GM23248 (cell line): ENCODE measurements around the gene PPP1R37. TPM values are rescaled to one million over a fixed set of nuclear protein-coding genes. Genes with fewer than 3 reads are reported as not detected.

Source experiments
- DNase-seq: peaks from one replicate; pipeline ENCODE4 v3.0.0-alpha.2; 2015
- H2AFZ ChIP-seq: fragments of 200-600 bp; sonication (generic); 2 replicates; pipeline ENCODE4 v1.6.1; 2016; ENCODE audit warnings: antibody characterized with exemption
- H3F3A ChIP-seq: fragments of 200-600 bp; sonication (generic); 2 replicates; pipeline ENCODE4 v1.6.1; 2016; ENCODE audit warnings: mild to moderate bottlenecking, antibody characterized with exemption, mixed run types; ENCODE audit not compliant: insufficient read depth
- H3K27ac ChIP-seq: fragments of 200-600 bp; sonication (generic); 2 replicates; pipeline ENCODE4 v1.5.1; 2016; ENCODE audit warnings: mild to moderate bottlenecking
- H3K27me3 ChIP-seq: fragments of 200-600 bp; sonication (generic); replicated peaks from 2 replicates; pipeline ENCODE4 v1.6.1; 2016; ENCODE audit warnings: mild to moderate bottlenecking; ENCODE audit not compliant: insufficient read depth
- H3K36me3 ChIP-seq: fragments of 200-600 bp; sonication (generic); 2 replicates; pipeline ENCODE4 v1.6.1; 2016; ENCODE audit warnings: low read depth, mild to moderate bottlenecking
- H3K4me1 ChIP-seq: fragments of 200-600 bp; sonication (generic); 2 replicates; pipeline ENCODE4 v1.6.1; 2016; ENCODE audit warnings: mild to moderate bottlenecking; ENCODE audit not compliant: insufficient read depth
- H3K4me2 ChIP-seq: fragments of 200-600 bp; sonication (generic); one replicate; pipeline ENCODE4 v1.6.1; 2016; ENCODE audit warnings: mild to moderate bottlenecking; ENCODE audit not compliant: unreplicated experiment
- H3K4me3 ChIP-seq: fragments of 200-600 bp; sonication (generic); 2 replicates; pipeline ENCODE4 v1.5.1; 2016; ENCODE audit warnings: mild to moderate bottlenecking
- H3K79me2 ChIP-seq: fragments of 200-600 bp; sonication (generic); 2 replicates; pipeline ENCODE4 v1.6.1; 2016; ENCODE audit warnings: mild to moderate bottlenecking; ENCODE audit not compliant: insufficient read depth
- H3K9ac ChIP-seq: fragments of 200-600 bp; sonication (generic); 2 replicates; pipeline ENCODE4 v1.6.1; 2016; ENCODE audit warnings: mild to moderate bottlenecking
- H3K9me2 ChIP-seq: fragments of 200-600 bp; sonication (generic); 2 replicates; pipeline ENCODE4 v1.6.1; 2016; ENCODE audit warnings: mixed run types, mild to moderate bottlenecking, moderate library complexity; ENCODE audit not compliant: insufficient read depth
- H3K9me3 ChIP-seq: fragments of 200-600 bp; sonication (generic); one replicate; pipeline ENCODE4 v1.6.1; 2017; ENCODE audit warnings: low read depth
- H4K20me1 ChIP-seq: fragments of 200-600 bp; sonication (generic); 2 replicates; pipeline ENCODE4 v1.6.0; 2016; ENCODE audit not compliant: insufficient read depth
- EZH2 ChIP-seq: fragments of 200-600 bp; sonication (generic); IDR thresholded peaks from 2 replicates; pipeline ENCODE4 v1.6.1; 2018; ENCODE audit warnings: antibody characterized with exemption, mild to moderate bottlenecking; ENCODE audit not compliant: insufficient read depth, poor library complexity, severe bottlenecking
- EZH2phosphoT487 ChIP-seq: fragments of 200-600 bp; sonication (generic); IDR thresholded peaks from 2 replicates; pipeline ENCODE4 v1.6.1; 2018; ENCODE audit warnings: antibody characterized with exemption, moderate library complexity, mild to moderate bottlenecking, low read depth; ENCODE audit not compliant: insufficient read depth
- WGBS, 2 experiments: methylation state at CpG; one replicate each; pipeline ENCODE4 v1.1.6; 2015 to 2017; ENCODE audit warnings: low lambda C conversion rate in 2 of 2, low coverage in 1 of 2; ENCODE audit errors: missing lambda C conversion rate in 2 of 2; 5-methylcytosine and 5-hydroxymethylcytosine counted together
- in situ Hi-C: fragments of 300-500 bp; cut with MboI; formaldehyde crosslinking; loops from 2 replicates; pipeline ENCODE4 v1.15.0; 2020
- polyA plus RNA-seq: library from polyadenylated mRNA; unstranded; fragments of >200 nt; fragmentation: Nextera tagmentation; extraction: Ambion mirVana; gene quantifications from 2 replicates; pipeline ENCODE4 v1.2.1, GENCODE V29; 2016
- total RNA-seq: library from RNA; depleted of rRNA; stranded (reverse); fragments of >200 nt; shearing (Covaris generic); gene quantifications from 2 replicates; pipeline ENCODE4 v1.2.3, GENCODE V29; 2014

PPP1R37 gene
- total and polyA plus RNA-seq, 2 experiments from 2014 or later: 1.9 to 43.8 TPM

GRCh38 chr19:45070214-45070613 lies 22.8 kb upstream of the PPP1R37 start:
- Histone ChIP-seq H3K4me2 (no peak overlapping the region), H3K9me2 (no peaks in the 10 kb centered on the region), H3F3A (peaks cover 15% of the 10 kb centered on the region; the same call in 1 of the 2 replicates), H3K9me3 (no peaks in the 10 kb centered on the region), H3K9ac (no peak overlapping the region), H3K4me1 (no peaks in the 10 kb centered on the region), H3K36me3 (peaks cover 12% of the 10 kb centered on the region; the same call in 1 of the 2 replicates), H3K79me2 (no peaks in the 10 kb centered on the region), H3K27ac (no peak overlapping the region), H3K27me3 (no peaks in the 10 kb centered on the region), H4K20me1 (no peaks in the 10 kb centered on the region), H2AFZ (no peak overlapping the region), H3K4me3 (no peak overlapping the region)
- no peak for DNase-seq
- TF ChIP-seq EZH2phosphoT487: no peak
- TF ChIP-seq EZH2: no peak
- WGBS, 2 experiments: 90 to 91% methylated on average over 6 of the region's 6 CpGs
- in situ Hi-C loops: no loop called here

- Histone ChIP-seq H3K9me3 (no peaks in the 10 kb centered on the region), H3F3A (peaks cover 15% of the 10 kb centered on the region; the same call in 1 of the 2 replicates), H2AFZ (no peak overlapping the region), H3K4me2 (no peak overlapping the region), H3K79me2 (no peaks in the 10 kb centered on the region), H3K4me1 (no peaks in the 10 kb centered on the region), H3K27me3 (no peaks in the 10 kb centered on the region), H3K27ac (no peak overlapping the region), H4K20me1 (no peaks in the 10 kb centered on the region), H3K9ac (no peak overlapping the region), H3K9me2 (no peaks in the 10 kb centered on the region), H3K4me3 (no peak overlapping the region), H3K36me3 (peaks cover 8% of the 10 kb centered on the region; the same call in 1 of the 2 replicates)
- in situ Hi-C loops: no loop called here
- 89 to 91% methylated on average over 11 to 19 of the region's 19 CpGs for WGBS, 2 experiments
- TF ChIP-seq EZH2phosphoT487 (no peak), EZH2 (no peak)
- no peak for DNase-seq
Measured at GRCh38 chr19:45070861-45071544, 22.0 kb upstream of the PPP1R37 start.

- H3F3A ChIP-seq: peaks cover 15% of the 10 kb centered on the region; the same call in 1 of the 2 replicates
- WGBS, 2 experiments: 92 to 93% methylated on average over 25 of the region's 25 CpGs
- TF ChIP-seq EZH2phosphoT487 (no peak), EZH2 (no peak)
Measured at GRCh38 chr19:45071545-45071938, 21.4 kb upstream of the PPP1R37 start.

GRCh38 chr19:45071969-45072790 lies 20.8 kb upstream of the PPP1R37 start:
- in situ Hi-C loops: no loop called here
- TF ChIP-seq EZH2 (no peak), EZH2phosphoT487 (no peak)
- no peak overlapping the region for H3K9ac ChIP-seq
- DNase-seq: no peak
- 82 to 84% methylated on average over 33 to 34 of the region's 34 CpGs for WGBS, 2 experiments
- H2AFZ ChIP-seq: no peak overlapping the region
- no peaks in the 10 kb centered on the region for H3K9me2 ChIP-seq
- H3K27me3 ChIP-seq: no peaks in the 10 kb centered on the region
- no peaks in the 10 kb centered on the region for H3K79me2 ChIP-seq
- H3K4me2 ChIP-seq: no peak overlapping the region
- peaks cover 8% of the 10 kb centered on the region; the same call in 1 of the 2 replicates for H3K36me3 ChIP-seq
- no peak overlapping the region for H3K4me3 ChIP-seq
- no peaks in the 10 kb centered on the region for H3K4me1 ChIP-seq
- H3K9me3 ChIP-seq: no peaks in the 10 kb centered on the region
- peaks cover 19% of the 10 kb centered on the region; the same call in 1 of the 2 replicates for H3F3A ChIP-seq
- no peaks in the 10 kb centered on the region for H4K20me1 ChIP-seq
- no peak overlapping the region for H3K27ac ChIP-seq

More at GRCh38 chr19:45071545-45071938, 21.4 kb upstream of the PPP1R37 start:
- Histone ChIP-seq H3K4me2 (no peak overlapping the region), H2AFZ (no peak overlapping the region), H3K4me3 (no peak overlapping the region), H3K27ac (no peak overlapping the region), H3K9me2 (no peaks in the 10 kb centered on the region), H3K36me3 (peaks cover 8% of the 10 kb centered on the region; the same call in 1 of the 2 replicates), H3K27me3 (no peaks in the 10 kb centered on the region), H3K9ac (no peak overlapping the region), H3K79me2 (no peaks in the 10 kb centered on the region), H3K4me1 (no peaks in the 10 kb centered on the region), H4K20me1 (no peaks in the 10 kb centered on the region), H3K9me3 (no peaks in the 10 kb centered on the region)
- no peak for DNase-seq
- in situ Hi-C loops: no loop called here
